NCI-H82 (cell line): ENCODE measurements around the gene DHX32.
"Not testable (repeated sequence)": the region's sequence is repeated elsewhere in the genome, so short reads cannot be mapped to it uniquely, and the experiment has no call there.

Source experiments
- DNase-seq: peaks from one replicate; lab custom pipeline; 2025; lab: John Stamatoyannopoulos, UW

Gene DHX32

DNA sequence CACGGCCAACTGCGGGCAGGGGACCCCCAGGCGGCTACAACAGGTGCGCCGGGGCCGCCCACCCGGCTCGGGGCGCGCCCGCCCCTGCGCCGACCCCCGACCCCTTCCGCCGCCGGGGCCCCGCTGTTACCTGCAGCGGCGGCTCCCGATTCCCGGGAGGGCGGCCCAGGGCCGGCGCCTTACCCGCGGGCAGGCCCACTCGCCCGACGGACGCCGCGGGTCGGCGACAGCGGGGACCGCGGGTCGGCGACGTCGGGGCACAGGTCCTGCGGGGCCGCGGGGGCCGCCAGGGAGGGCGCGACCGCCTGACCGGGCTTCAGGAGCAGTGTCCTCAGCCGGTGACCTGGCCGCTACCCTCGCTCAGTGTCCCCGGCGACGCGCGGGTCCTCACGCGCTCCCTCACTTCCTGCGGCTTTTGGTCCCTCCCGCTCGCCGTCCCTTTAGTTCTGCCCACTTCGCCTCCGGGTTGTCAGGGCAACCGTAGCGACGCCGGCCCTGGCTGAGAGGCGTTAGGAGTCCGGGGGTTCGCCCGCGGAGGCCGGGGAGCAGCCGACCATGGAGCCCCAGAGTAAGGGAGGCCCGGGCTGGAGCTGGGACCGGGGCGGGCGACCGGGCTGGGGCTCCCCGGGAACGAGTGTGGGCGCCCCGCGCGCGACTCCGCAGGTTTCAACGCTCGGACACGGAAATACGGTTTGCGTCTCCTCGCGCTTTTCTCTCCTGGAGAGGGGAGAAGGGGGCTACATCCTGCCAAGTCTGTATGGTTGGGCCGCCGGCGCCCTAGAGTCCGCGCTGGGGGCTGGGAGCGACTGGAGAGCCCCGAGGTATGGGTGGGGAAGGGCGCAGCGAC, 15.2 kb upstream of the DHX32 start, which contains the start of gene FANK1:
Gene FANK1, plus strand, starts transcription at position 477 of the 847 bp plus-strand sequence. Its CDS starts 79 bp downstream, at position 556.
- peak; percentile 82 for DNase-seq

GRCh38 chr10:125895130-125896087, 14.3 kb upstream of the DHX32 start:
- DNase-seq: peak; percentile 61

GRCh38 chr10:125894176-125894575, 13.1 kb upstream of the DHX32 start:
- not testable (repeated sequence) for DNase-seq

- DNase-seq: not testable (repeated sequence)
These were observed 11.3 kb upstream of the DHX32 start for GRCh38 chr10:125892402-125892801.

GRCh38 chr10:125889441-125889840, 8.3 kb upstream of the DHX32 start:
- DNase-seq: not testable (repeated sequence)

- no peak for DNase-seq
These were observed 5.9 kb upstream of the DHX32 start for GRCh38 chr10:125886914-125887512.

GRCh38 chr10:125883211-125883610, 2.1 kb upstream of the DHX32 start:
- DNase-seq: no peak

GRCh38 chr10:125882596-125882995, 1.5 kb upstream of the DHX32 start:
- DNase-seq: no peak

DNA sequence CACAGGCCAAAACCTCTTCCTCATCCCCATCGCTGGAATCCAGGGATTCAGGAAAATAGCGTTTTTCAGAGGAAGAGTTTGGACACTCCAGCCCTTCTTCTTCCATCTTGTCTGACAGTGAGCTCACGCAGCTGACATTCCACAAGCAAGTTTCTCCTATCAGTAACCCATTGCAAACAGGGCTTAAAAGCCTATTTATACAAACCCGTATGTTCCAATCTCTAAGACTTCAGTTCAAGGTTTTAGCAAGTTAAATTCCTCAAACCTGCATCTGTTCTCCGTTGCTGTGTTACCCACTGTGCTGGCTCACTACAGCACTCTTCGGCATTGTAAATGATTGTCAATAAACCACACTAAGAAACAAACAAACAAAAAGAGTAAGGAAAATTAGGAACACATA, 373 bp downstream of the DHX32 start:
- DNase-seq: peak; percentile 38

DNA sequence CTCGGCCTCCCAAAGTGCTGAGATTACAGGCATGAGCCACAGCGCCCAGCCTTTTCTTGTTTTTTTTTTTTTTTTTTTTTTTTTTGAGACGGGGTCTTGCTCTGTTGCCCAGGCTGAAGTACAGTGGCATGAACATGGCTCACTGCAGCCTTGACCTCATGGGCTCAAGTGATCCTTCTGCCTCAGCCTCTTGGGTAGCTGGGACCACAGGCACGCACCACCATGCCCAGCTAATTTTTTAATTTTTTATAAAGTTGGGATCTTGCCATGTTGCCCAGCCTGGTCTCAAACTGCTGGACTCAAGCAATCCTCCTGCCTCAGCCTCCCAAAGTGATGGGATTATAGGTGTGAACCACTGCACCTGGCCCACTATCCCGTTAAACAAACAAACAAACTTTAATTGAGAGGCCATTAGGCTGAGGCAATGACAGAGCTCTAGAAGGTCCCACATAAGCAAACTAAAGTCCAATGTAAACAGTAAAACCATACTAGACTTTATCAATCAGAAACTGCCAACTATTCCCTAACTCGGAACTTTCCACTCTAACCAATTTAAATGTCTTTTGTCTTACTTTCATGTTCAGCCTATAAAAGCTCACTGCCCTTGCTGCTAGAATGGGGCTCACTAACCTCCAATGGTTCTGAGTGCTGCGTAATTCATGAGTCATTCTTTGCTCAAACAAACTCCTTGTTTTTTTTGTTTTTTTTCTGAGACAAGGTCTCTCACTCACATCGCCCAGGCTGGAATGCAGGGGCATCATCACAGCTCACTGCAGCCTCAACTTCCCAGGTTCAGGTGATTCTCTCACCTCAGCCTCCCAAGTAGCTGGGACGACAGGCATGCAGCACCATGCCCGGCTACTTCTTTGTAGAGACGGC, 1.9 kb downstream of the DHX32 start:
- no peak for DNase-seq

DNA sequence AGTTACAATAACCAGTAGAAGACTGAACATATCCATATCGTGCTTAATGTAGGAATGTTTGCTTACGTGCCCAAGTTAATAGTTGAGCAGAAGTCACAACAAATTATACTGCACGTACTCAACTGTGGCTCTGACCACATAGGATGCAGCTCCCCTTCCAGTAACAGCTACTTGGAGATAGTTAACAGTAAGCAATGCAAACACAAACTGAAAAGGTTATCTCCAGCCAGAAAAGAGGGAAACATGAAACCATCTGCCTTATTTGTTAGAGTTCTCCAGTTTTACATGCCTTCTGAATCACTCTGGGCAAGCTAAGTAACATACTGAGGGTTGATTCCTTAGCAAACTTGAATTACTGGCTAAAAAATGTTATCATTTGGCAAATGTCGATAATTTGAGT, 9.8 kb downstream of the DHX32 start:
- no peak for DNase-seq

- peak; percentile 51 for DNase-seq
These were observed 12.6 kb downstream of the DHX32 start for GRCh38 chr10:125868372-125868975.

- DNase-seq: no peak
These were observed 14.6 kb downstream of the DHX32 start for GRCh38 chr10:125866421-125867029.

GRCh38 chr10:125865120-125865519, 16.0 kb downstream of the DHX32 start:
- no peak for DNase-seq

- no peak for DNase-seq
These were observed 21.8 kb downstream of the DHX32 start for GRCh38 chr10:125859128-125859817.

DNA sequence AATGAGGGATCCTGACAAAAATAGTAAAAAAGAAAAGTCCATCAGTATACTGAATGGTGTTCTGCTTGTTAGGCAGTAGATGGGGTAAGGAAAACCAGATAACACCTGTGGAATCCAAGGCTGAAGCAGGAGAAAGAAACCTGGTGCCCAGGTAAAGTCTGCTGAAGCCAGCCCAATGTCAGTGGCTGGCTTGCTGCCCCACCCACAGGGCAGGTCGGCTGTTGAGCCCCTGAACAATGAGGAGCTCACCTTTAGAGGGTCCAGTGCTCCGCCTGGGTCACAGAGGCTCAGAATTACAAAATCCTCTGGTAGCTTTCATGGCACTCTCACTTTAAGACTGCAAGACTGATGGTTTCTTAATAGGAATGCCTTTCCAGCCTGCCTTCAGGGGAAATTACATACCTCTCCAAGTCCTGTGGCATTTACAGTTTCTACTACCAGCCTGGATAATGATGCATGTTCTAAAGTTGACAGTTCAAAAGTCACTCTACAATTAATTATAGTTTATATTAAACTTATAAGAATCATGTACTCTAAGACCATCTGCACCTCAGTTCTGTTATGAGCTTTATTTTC, 23.8 kb downstream of the DHX32 start:
- DNase-seq: no peak

DNA sequence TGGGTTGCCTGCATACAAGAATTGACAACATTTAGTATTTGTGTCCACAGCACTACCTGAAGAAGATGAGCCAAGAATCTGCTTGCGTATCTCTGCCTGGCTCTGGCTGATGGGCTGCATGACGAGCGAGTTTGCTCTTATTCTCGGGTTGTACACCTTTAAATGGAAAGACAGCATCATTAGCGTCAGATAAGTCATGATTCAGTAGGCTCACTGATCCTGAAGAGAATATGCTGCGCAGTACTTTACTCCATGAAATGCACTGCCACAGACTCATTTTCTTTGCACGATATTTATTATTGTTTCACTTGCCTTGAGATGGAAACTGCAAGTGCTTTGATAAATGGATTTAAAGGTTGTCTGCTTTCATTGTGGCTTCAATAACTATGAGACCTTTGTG, 28.6 kb downstream of the DHX32 start:
- DNase-seq: no peak

- no peak for DNase-seq
These were observed 30.0 kb downstream of the DHX32 start for GRCh38 chr10:125850766-125851731.
